GM19397 (cell line): Measurements from ENCODE around the gene U2AF1L4.
A peak's percentile ranks its signal among the peaks of the same experiment; 100 is the strongest.
"Not testable (repeated sequence)": the region's sequence is repeated elsewhere in the genome, so short reads cannot be mapped to it uniquely, and the experiment has no call there.

ENCODE experiments used
- ATAC-seq: cut with Tn5 transposase; IDR thresholded peaks from one replicate; pipeline ENCODE4 v1.9.1; 2021; ENCODE audit warnings: mild to moderate bottlenecking, moderate library complexity; ENCODE audit not compliant: unreplicated experiment

U2AF1L4 gene

GRCh38 chr19:35781650-35782049 is 36.4 kb upstream of the U2AF1L4 start:
- no peak for ATAC-seq

- ATAC-seq = no peak
Measured at GRCh38 chr19:35780717-35781116, 35.5 kb upstream of the U2AF1L4 start.

GRCh38 chr19:35780058-35780457 is 34.8 kb upstream of the U2AF1L4 start:
- no peak for ATAC-seq

GRCh38 chr19:35779033-35779432 is 33.8 kb upstream of the U2AF1L4 start:
- no peak for ATAC-seq

- ATAC-seq = no peak
Measured at GRCh38 chr19:35777961-35778360, 32.7 kb upstream of the U2AF1L4 start.

GRCh38 chr19:35777086-35777841 is 32.0 kb upstream of the U2AF1L4 start:
- no peak for ATAC-seq

GRCh38 chr19:35776102-35776788 is 31.0 kb upstream of the U2AF1L4 start:
- no peak for ATAC-seq

- peak; percentile 93 for ATAC-seq
Measured at GRCh38 chr19:35775298-35776101, 30.3 kb upstream of the U2AF1L4 start, which contains the start of gene ARHGAP33. ARHGAP33 (plus strand) TSS chr19:35775564; CDS start chr19:35775659, 95 bp downstream.

GRCh38 chr19:35775046-35775297 is 29.8 kb upstream of the U2AF1L4 start:
- peak; percentile 9 for ATAC-seq

GRCh38 chr19:35774274-35775045 is 29.2 kb upstream of the U2AF1L4 start:
- no peak for ATAC-seq

- no peak for ATAC-seq
Measured at GRCh38 chr19:35773020-35773806, 28.0 kb upstream of the U2AF1L4 start.

- ATAC-seq = not testable (repeated sequence)
Measured at GRCh38 chr19:35772362-35772761, 27.1 kb upstream of the U2AF1L4 start.

- no peak for ATAC-seq
Measured at GRCh38 chr19:35768082-35768421, 22.8 kb upstream of the U2AF1L4 start.

- ATAC-seq = no peak
Measured at GRCh38 chr19:35767288-35768081, 22.3 kb upstream of the U2AF1L4 start.

GRCh38 chr19:35766571-35767104 is 21.4 kb upstream of the U2AF1L4 start:
- ATAC-seq = no peak

- ATAC-seq = no peak
Measured at GRCh38 chr19:35764432-35765315, 19.5 kb upstream of the U2AF1L4 start.

GRCh38 chr19:35760711-35761349 is 15.6 kb upstream of the U2AF1L4 start:
- no peak for ATAC-seq

- ATAC-seq = no peak
Measured at GRCh38 chr19:35759697-35760096, 14.5 kb upstream of the U2AF1L4 start.
